PC-9 (cell line): ENCODE measurements around the gene IAH1. TPM values are rescaled to one million over a fixed set of nuclear protein-coding genes. Genes with fewer than 3 reads are reported as not detected.

Experiments used
- BruUV-seq: library from RNA; stranded (reverse); fragments of 400-500 nt; replicated peaks from 2 replicates; lab custom pipeline; 2021; lab: Mats Ljungman, UMichigan
- CTCF ChIA-PET: fragments of 300-600 bp; sonication (Branson Sonifier 250); formaldehyde crosslinking; loops from one replicate; lab custom pipeline; 2022; ENCODE audit warnings: antibody characterized with exemption; lab: Charles Lee
- POLR2A ChIA-PET: fragments of 300-600 bp; sonication (Branson Sonifier 250); formaldehyde crosslinking; loops from one replicate; lab custom pipeline; 2022; ENCODE audit warnings: antibody characterized with exemption; ENCODE audit not compliant: unreplicated experiment; lab: Charles Lee
- DNase-seq, 2 experiments: peaks; one replicate each; pipeline versions ENCODE4 v3.0.0 to v3.0.0-alpha.2; 2015 to 2022; ENCODE audit warnings: mixed read lengths in 1 of 2
- H2AFZ ChIP-seq: fragments of 200-600 bp; sonication (generic); 2 replicates; pipeline ENCODE4 v1.8.1; 2017; ENCODE audit warnings: antibody characterized with exemption
- H3F3A ChIP-seq: fragments of 200-600 bp; sonication (generic); 2 replicates; pipeline ENCODE4 v1.8.1; 2017; ENCODE audit warnings: antibody characterized with exemption, mild to moderate bottlenecking, low read depth; ENCODE audit not compliant: insufficient read depth
- H3K27ac ChIP-seq: fragments of 200-600 bp; sonication (generic); 2 replicates; pipeline ENCODE4 v1.6.1; 2016; ENCODE audit warnings: mixed run types
- H3K27me3 ChIP-seq: fragments of 200-600 bp; sonication (generic); 2 replicates; pipeline ENCODE4 v1.6.1; 2016; ENCODE audit warnings: low read depth, mixed run types; ENCODE audit not compliant: insufficient read depth
- H3K36me3 ChIP-seq: fragments of 200-600 bp; sonication (generic); 2 replicates; pipeline ENCODE4 v1.6.1; 2016; ENCODE audit warnings: low read depth, mixed run types
- H3K4me1 ChIP-seq: fragments of 200-600 bp; sonication (generic); replicated peaks from 2 replicates; pipeline ENCODE4 v1.6.1; 2016; ENCODE audit warnings: mixed run types; ENCODE audit not compliant: insufficient read depth
- H3K4me2 ChIP-seq: fragments of 200-600 bp; sonication (generic); 2 replicates; pipeline ENCODE4 v1.6.1; 2017; ENCODE audit warnings: mixed run types
- H3K4me3 ChIP-seq: fragments of 200-600 bp; sonication (generic); 2 replicates; pipeline ENCODE4 v1.6.1; 2016; ENCODE audit warnings: mixed run types
- H3K79me2 ChIP-seq: fragments of 200-600 bp; sonication (generic); 2 replicates; pipeline ENCODE4 v1.6.1; 2017; ENCODE audit warnings: low read depth, mixed run types
- H3K9me2 ChIP-seq: fragments of 200-600 bp; sonication (generic); 2 replicates; pipeline ENCODE4 v1.8.1; 2017; ENCODE audit warnings: mild to moderate bottlenecking; ENCODE audit not compliant: insufficient read depth
- H3K9me3 ChIP-seq: fragments of 200-600 bp; sonication (generic); 2 replicates; pipeline ENCODE4 v1.8.1; 2016; ENCODE audit warnings: low read depth; ENCODE audit not compliant: insufficient read depth
- H4K20me1 ChIP-seq: fragments of 200-600 bp; sonication (generic); 2 replicates; pipeline ENCODE4 v1.8.1; 2017; ENCODE audit not compliant: insufficient read depth
- EZH2 ChIP-seq: fragments of 200-600 bp; sonication (generic); IDR thresholded peaks from 2 replicates; pipeline ENCODE4 v1.8.0; 2017; ENCODE audit warnings: antibody characterized with exemption, low read depth
- intact Hi-C: fragments of 100-400 bp; cut with micrococcal nuclease; formaldehyde crosslinking; loops from one replicate; pipeline ENCODE4 v1.10.0; 2022; ENCODE audit not compliant: unreplicated experiment
- total RNA-seq: library from RNA; stranded (reverse); gene quantifications from 2 replicates; pipeline ENCODE4 v1.2.3, GENCODE V29; 2021
- TF ChIP-seq, protein P1 (sequence below): fragments of 200-600 bp; sonication (generic); conservative IDR thresholded peaks from 2 replicates; pipeline ENCODE4 v1.6.1; 2017; ENCODE audit warnings: mixed run types, antibody characterized with exemption, mild to moderate bottlenecking, moderate library complexity

Gene IAH1
- total RNA-seq, 1 experiment from 2014 or later: 37.3 TPM

DNA sequence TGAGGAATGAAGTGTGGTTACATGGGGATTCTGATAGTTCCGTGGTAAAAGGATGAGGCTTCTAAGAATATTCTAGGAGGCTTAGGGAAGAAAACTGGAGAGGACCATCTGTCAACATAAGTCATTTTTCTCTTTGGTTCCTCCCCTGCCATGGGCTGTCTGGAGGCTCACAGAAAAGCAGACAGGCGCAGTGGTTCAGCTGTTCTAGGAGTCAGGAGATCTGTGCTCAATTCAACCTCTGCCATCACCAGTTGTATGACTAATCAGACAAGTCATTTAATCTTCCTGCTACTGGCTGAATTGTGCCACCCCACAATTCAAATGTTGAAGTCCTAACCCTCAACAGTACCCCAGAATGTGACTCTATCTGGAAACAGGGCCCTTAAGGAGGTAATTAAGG lies 44.9 kb downstream of the IAH1 start:
- POLR2A ChIA-PET: no interaction called here
- no peak overlapping the region for H3K27ac ChIP-seq

DNA sequence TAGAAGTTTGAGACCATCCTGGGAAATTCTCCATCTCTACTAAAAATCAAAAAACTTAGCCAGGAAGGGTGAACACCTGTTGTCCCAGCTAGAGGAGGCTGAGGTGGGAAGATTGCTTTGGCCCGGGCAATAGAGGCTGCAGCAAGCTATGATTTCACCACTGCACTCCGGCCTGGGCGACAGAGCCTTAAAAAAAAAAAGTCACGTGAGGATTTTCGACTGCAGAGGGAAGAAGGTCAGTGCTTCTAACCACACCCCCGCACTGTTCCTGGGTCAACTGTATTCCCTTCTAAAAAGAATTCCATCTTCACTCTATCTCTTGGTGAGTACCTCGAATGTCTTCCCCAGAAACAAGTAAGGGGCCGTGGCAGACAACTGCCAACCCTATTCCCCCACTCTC lies 49.9 kb downstream of the IAH1 start:
- Histone ChIP-seq H3K4me3 (no peak overlapping the region), H3F3A (peaks cover 31% of the 10 kb centered on the region; the same call in 1 of the 2 replicates), H3K36me3 (peaks cover 72% of the 10 kb centered on the region), H3K9me3 (no peaks in the 10 kb centered on the region), H3K27me3 (no peaks in the 10 kb centered on the region), H3K79me2 (peaks cover 19% of the 10 kb centered on the region), H2AFZ (no peak overlapping the region), H3K4me1 (no peaks in the 10 kb centered on the region), H3K4me2 (no peak overlapping the region), H4K20me1 (peaks cover 62% of the 10 kb centered on the region), H3K27ac (no peak overlapping the region), H3K9me2 (no peaks in the 10 kb centered on the region)
- TF ChIP-seq, protein P1, sequence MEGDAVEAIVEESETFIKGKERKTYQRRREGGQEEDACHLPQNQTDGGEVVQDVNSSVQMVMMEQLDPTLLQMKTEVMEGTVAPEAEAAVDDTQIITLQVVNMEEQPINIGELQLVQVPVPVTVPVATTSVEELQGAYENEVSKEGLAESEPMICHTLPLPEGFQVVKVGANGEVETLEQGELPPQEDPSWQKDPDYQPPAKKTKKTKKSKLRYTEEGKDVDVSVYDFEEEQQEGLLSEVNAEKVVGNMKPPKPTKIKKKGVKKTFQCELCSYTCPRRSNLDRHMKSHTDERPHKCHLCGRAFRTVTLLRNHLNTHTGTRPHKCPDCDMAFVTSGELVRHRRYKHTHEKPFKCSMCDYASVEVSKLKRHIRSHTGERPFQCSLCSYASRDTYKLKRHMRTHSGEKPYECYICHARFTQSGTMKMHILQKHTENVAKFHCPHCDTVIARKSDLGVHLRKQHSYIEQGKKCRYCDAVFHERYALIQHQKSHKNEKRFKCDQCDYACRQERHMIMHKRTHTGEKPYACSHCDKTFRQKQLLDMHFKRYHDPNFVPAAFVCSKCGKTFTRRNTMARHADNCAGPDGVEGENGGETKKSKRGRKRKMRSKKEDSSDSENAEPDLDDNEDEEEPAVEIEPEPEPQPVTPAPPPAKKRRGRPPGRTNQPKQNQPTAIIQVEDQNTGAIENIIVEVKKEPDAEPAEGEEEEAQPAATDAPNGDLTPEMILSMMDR: no peak
- TF ChIP-seq EZH2: no peak
- DNase-seq: no peak
- BruUV-seq: no TSS peak
- ChIA-PET POLR2A (no interaction called here), CTCF (no interaction called here)
- intact Hi-C loops: no loop called here

More for the DNA sequence above, 44.9 kb downstream of the IAH1 start:
- Histone ChIP-seq H3K9me2 (no peaks in the 10 kb centered on the region), H3K4me1 (no peaks in the 10 kb centered on the region), H2AFZ (no peak overlapping the region), H3K9me3 (no peaks in the 10 kb centered on the region), H3K4me2 (no peak overlapping the region), H3K4me3 (no peak overlapping the region), H3K27me3 (no peaks in the 10 kb centered on the region), H3K36me3 (peaks cover 53% of the 10 kb centered on the region), H3F3A (peaks cover 20% of the 10 kb centered on the region; the same call in 1 of the 2 replicates), H4K20me1 (peaks cover 49% of the 10 kb centered on the region), H3K79me2 (peaks cover 4% of the 10 kb centered on the region; the same call in 1 of the 2 replicates)
- intact Hi-C loops: no loop called here
- TF ChIP-seq EZH2: no peak
- TF ChIP-seq, protein P1: no peak
- CTCF ChIA-PET: no interaction called here
- BruUV-seq: no TSS peak
- DNase-seq: no peak

DNA sequence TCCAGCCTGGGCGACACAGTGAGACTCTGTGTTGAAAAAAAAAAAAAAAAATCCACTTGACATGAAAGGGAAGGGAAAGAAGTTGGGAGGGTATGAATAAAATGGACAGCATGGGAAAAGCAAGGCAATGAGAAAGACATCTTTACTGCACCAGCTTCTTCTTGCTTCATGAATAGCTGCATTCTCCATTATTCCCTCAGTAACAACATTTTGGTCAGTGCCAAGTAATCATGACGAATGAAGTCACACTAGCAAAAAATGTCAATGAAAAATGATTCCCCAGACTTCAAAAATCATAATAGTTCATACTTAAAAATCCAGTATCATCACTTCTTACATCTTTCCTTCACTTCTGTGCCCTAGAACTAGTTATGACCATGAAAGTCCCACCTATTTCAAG lies 50.9 kb downstream of the IAH1 start:
- Histone ChIP-seq H3K36me3 (peaks cover 68% of the 10 kb centered on the region), H3K4me2 (no peak overlapping the region), H3K27ac (no peak overlapping the region), H3F3A (peaks cover 31% of the 10 kb centered on the region; the same call in 1 of the 2 replicates), H3K27me3 (no peaks in the 10 kb centered on the region), H3K9me2 (no peaks in the 10 kb centered on the region), H3K4me3 (no peak overlapping the region), H4K20me1 (peaks cover 64% of the 10 kb centered on the region), H3K79me2 (peaks cover 26% of the 10 kb centered on the region), H3K4me1 (no peaks in the 10 kb centered on the region), H2AFZ (no peak overlapping the region), H3K9me3 (no peaks in the 10 kb centered on the region)
- no peak for DNase-seq
- TF ChIP-seq, protein P1: no peak
- no peak for TF ChIP-seq EZH2
- CTCF ChIA-PET: no interaction called here
- no TSS peak for BruUV-seq
- POLR2A ChIA-PET: no interaction called here
- intact Hi-C loops: no loop called here
